ENCODE data around the gene FSTL4.
"Not testable (repeated sequence)": the region's sequence is repeated elsewhere in the genome, so short reads cannot be mapped to it uniquely, and the experiment has no call there.

Gene FSTL4

DNA sequence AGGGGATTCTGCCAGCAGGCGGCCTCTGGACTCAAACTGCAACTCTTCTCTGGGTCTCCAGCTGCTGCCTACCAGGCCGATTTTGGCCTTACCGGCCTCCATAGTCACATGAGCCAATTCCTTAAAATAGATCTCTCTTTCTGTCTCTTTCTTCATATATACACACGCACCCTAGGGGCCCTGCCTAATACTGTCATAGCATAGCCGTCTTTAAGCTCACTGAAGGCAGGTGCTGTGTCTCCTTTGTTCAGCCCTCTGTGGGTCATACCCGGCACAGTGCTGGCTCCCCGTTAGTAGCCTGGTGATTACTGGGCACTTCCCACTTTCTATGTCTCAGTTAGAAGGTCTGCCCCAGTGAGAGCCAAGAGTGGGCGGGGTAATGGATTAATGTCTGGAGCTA, 419.6 kb downstream of the FSTL4 start:
- in situ Hi-C loops (cut with HindIII; ENCODE audit: low sequenced_read_pairs), result no loop called here
- TF ChIP-seq CTCF (IDR thresholded peaks at IDR 0.05; ENCODE audit: low read depth, low read length), result no peak
- DNase-seq (ENCODE audit: low read depth, low spot score), result no peak
- no peak overlapping the region for H3K4me3 ChIP-seq (ENCODE audit: low read depth, low read length)

DNA sequence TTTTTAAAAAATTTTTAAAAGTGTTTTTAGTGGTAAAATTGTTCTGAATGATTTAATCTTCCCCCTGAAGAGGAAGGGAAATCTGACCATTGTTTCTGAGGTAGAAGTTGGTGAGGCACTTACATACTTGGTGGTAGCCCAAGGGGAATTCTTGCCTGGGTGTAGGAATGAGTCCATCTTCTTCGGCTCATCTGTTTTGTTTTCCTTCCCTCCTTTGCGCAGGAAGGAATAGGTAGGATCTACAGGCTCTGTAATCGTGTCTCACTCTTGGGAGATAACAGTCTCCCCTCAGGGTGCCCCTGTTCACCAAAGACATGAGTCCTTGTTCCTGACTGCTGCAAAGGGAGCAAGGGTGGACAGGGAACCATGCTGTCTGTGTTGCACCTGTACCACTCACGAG, 422.5 kb downstream of the FSTL4 start:
- no peak overlapping the region for H3K4me3 ChIP-seq (ENCODE audit: low read depth, low read length)
- DNase-seq (ENCODE audit: low read depth, low spot score), result no peak
- TF ChIP-seq CTCF (IDR thresholded peaks at IDR 0.05; ENCODE audit: low read depth, low read length), result no peak
- in situ Hi-C loops (cut with HindIII; ENCODE audit: low sequenced_read_pairs), result no loop called here

DNA sequence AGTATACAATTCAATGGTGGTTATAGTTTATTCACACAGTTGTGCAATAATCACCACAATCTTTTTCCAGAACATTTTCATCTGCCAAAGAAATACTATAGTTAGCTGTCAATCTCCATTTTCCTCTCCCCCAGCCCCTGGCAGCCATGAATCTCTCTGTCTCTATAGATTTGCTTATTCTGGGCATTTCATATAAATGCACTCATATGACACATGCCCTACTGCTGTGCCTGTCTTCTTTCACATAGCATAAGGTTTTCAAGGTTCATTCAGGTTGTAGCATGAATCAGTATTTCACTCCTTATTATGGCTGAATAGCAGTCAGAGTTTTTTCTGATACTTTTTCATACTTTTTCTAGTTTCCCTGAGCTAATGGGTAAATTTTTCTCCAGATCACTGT, 432.9 kb downstream of the FSTL4 start:
- TF ChIP-seq CTCF (IDR thresholded peaks at IDR 0.05; ENCODE audit: low read depth, low read length), result no peak
- H3K4me3 ChIP-seq (ENCODE audit: low read depth, low read length), result no peak overlapping the region
- no peak for DNase-seq (ENCODE audit: low read depth, low spot score)
- in situ Hi-C loops (cut with HindIII; ENCODE audit: low sequenced_read_pairs), result no loop called here

GRCh38 chr5:133170756-133171387, 441.5 kb downstream of the FSTL4 start:
- in situ Hi-C loops (cut with HindIII; ENCODE audit: low sequenced_read_pairs), result not testable (repeated sequence)

GRCh38 chr5:133164759-133165158, 447.6 kb downstream of the FSTL4 start:
- no peak for DNase-seq (ENCODE audit: low read depth, low spot score)
- TF ChIP-seq CTCF (IDR thresholded peaks at IDR 0.05; ENCODE audit: low read depth, low read length), result no peak
- H3K4me3 ChIP-seq (ENCODE audit: low read depth, low read length), result no peak overlapping the region
- in situ Hi-C loops (cut with HindIII; ENCODE audit: low sequenced_read_pairs), result no loop called here

More at GRCh38 chr5:133170756-133171387, 441.5 kb downstream of the FSTL4 start:
- DNase-seq (ENCODE audit: low read depth, low spot score); H3K4me3 ChIP-seq (ENCODE audit: low read depth, low read length): not testable (repeated sequence)

- H3K4me3 ChIP-seq (ENCODE audit: low read depth, low read length), result no peak overlapping the region
- no peak for TF ChIP-seq CTCF (IDR thresholded peaks at IDR 0.05; ENCODE audit: low read depth, low read length)
- in situ Hi-C loops (cut with HindIII; ENCODE audit: low sequenced_read_pairs), result no loop called here
- no peak for DNase-seq (ENCODE audit: low read depth, low spot score)
Observed at GRCh38 chr5:133163839-133164238, 448.5 kb downstream of the FSTL4 start.

DNA sequence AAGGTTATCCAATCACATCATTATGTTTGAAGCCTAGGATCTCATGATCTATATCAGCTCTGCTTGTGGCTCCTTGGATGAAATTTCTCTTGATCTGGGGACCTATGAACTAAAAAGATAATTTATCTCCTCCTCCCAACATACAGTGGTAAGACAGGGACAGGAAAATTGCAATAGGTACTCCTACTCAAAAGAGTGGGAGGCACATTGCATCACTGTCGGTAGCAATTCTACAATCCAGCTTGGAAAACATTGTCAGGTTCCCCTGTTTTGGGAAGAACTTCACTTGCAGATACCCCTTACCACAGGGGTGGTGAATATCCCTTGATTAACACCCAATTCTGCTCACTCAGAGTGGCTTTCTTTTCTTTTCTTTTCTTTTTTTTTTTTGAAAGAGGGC, 452.8 kb downstream of the FSTL4 start:
- in situ Hi-C loops (cut with HindIII; ENCODE audit: low sequenced_read_pairs), result no loop called here
- no peak overlapping the region for H3K4me3 ChIP-seq (ENCODE audit: low read depth, low read length)
- TF ChIP-seq CTCF (IDR thresholded peaks at IDR 0.05; ENCODE audit: low read depth, low read length), result no peak
- no peak for DNase-seq (ENCODE audit: low read depth, low spot score)

Data from astrocyte of the spinal cord (primary cell).